ENCODE results near the gene BCL11B.

- no peak for TF ChIP-seq CTCF (IDR thresholded peaks at IDR 0.05; ENCODE audit: low read depth, low read length, missing input control)
- TF ChIP-seq RXRA (IDR thresholded peaks at IDR 0.05) = no peak
- TF ChIP-seq TAF1 (conservative IDR thresholded peaks at IDR 0.05) = no peak
- TF ChIP-seq YY1 (IDR thresholded peaks at IDR 0.05) = no peak
- no peak for TF ChIP-seq ZBTB33 (IDR thresholded peaks at IDR 0.05)
- no peak for TF ChIP-seq EGR1 (IDR thresholded peaks at IDR 0.05; ENCODE audit: low read depth in 2 of 2)
Observed at GRCh38 chr14:99217066-99217955, 54.7 kb downstream of the BCL11B start.

Data from liver (tissue), 3 donors.